ENCODE data around the gene RBPJL.

DNA sequence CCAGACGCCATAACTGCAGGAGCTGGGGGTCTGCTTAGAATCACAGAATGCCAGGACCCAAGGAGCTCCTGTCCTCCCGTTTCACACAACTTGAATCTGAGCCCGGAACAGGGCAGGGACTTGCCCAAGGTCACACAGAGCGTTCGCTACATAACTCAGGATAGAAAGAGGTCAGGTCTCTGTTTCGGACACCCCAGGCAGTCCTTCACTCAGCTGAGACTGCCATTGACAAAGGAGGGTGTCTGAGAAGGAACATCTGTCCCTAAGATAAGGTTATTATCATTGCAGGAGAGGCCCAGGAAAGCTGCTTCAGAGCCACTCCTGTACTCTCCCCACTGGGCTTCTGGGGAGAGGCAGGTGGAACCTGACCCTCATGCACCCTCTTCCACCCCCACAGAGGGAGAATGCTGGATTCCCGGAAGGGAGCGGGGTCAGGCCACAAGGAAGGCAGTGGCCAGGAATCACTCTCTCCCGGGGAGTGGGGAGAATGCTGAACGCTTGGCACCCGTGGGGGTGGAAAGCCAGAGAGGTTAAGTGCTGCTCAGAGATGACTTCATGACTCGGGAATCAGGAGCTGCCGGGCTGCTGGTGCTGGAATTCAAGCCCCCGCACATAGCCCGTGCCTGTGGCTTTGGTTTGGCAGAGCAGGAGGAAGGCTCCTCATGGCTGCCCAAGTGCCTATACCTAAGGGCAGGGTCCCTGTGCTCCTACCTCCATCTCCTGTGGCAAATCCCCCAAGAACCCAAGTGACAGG lies 30.9 kb downstream of the RBPJL start:
- TF ChIP-seq ZNF124 (CRISPR knock-in tag; IDR thresholded peaks at IDR 0.05), result no peak
- TF ChIP-seq YY1 (IDR thresholded peaks at IDR 0.05; ENCODE audit: insufficient read depth, insufficient replicate concordance, low read depth, low read length), result no peak
- TF ChIP-seq, protein P1, sequence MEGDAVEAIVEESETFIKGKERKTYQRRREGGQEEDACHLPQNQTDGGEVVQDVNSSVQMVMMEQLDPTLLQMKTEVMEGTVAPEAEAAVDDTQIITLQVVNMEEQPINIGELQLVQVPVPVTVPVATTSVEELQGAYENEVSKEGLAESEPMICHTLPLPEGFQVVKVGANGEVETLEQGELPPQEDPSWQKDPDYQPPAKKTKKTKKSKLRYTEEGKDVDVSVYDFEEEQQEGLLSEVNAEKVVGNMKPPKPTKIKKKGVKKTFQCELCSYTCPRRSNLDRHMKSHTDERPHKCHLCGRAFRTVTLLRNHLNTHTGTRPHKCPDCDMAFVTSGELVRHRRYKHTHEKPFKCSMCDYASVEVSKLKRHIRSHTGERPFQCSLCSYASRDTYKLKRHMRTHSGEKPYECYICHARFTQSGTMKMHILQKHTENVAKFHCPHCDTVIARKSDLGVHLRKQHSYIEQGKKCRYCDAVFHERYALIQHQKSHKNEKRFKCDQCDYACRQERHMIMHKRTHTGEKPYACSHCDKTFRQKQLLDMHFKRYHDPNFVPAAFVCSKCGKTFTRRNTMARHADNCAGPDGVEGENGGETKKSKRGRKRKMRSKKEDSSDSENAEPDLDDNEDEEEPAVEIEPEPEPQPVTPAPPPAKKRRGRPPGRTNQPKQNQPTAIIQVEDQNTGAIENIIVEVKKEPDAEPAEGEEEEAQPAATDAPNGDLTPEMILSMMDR (CRISPR knock-in tag; IDR thresholded peaks at IDR 0.05), result no peak
- TF ChIP-seq, protein P2, sequence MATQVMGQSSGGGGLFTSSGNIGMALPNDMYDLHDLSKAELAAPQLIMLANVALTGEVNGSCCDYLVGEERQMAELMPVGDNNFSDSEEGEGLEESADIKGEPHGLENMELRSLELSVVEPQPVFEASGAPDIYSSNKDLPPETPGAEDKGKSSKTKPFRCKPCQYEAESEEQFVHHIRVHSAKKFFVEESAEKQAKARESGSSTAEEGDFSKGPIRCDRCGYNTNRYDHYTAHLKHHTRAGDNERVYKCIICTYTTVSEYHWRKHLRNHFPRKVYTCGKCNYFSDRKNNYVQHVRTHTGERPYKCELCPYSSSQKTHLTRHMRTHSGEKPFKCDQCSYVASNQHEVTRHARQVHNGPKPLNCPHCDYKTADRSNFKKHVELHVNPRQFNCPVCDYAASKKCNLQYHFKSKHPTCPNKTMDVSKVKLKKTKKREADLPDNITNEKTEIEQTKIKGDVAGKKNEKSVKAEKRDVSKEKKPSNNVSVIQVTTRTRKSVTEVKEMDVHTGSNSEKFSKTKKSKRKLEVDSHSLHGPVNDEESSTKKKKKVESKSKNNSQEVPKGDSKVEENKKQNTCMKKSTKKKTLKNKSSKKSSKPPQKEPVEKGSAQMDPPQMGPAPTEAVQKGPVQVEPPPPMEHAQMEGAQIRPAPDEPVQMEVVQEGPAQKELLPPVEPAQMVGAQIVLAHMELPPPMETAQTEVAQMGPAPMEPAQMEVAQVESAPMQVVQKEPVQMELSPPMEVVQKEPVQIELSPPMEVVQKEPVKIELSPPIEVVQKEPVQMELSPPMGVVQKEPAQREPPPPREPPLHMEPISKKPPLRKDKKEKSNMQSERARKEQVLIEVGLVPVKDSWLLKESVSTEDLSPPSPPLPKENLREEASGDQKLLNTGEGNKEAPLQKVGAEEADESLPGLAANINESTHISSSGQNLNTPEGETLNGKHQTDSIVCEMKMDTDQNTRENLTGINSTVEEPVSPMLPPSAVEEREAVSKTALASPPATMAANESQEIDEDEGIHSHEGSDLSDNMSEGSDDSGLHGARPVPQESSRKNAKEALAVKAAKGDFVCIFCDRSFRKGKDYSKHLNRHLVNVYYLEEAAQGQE (IDR thresholded peaks at IDR 0.05; ENCODE audit: borderline replicate concordance in 1 of 2, low read depth in 1 of 2, low read length in 2 of 2), result no peak
- TF ChIP-seq, protein P3, sequence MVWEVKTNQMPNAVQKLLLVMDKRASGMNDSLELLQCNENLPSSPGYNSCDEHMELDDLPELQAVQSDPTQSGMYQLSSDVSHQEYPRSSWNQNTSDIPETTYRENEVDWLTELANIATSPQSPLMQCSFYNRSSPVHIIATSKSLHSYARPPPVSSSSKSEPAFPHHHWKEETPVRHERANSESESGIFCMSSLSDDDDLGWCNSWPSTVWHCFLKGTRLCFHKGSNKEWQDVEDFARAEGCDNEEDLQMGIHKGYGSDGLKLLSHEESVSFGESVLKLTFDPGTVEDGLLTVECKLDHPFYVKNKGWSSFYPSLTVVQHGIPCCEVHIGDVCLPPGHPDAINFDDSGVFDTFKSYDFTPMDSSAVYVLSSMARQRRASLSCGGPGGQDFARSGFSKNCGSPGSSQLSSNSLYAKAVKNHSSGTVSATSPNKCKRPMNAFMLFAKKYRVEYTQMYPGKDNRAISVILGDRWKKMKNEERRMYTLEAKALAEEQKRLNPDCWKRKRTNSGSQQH (CRISPR knock-in tag; IDR thresholded peaks at IDR 0.05; ENCODE audit: low read depth), result no peak
- no peak for TF ChIP-seq POLR2AphosphoS5 (IDR thresholded peaks at IDR 0.05; ENCODE audit: low read depth, low read length)
- TF ChIP-seq GATAD2A (CRISPR knock-in tag; IDR thresholded peaks at IDR 0.05), result no peak

Data from HepG2 (cell line).